Measurements from ENCODE around the gene DDX20. TPM values are rescaled to one million over a fixed set of nuclear protein-coding genes. Genes with fewer than 3 reads are reported as not detected.

DDX20 gene
- total RNA-seq, 2 donors from 2014 or later: 11.2 to 13.6 TPM

DNA sequence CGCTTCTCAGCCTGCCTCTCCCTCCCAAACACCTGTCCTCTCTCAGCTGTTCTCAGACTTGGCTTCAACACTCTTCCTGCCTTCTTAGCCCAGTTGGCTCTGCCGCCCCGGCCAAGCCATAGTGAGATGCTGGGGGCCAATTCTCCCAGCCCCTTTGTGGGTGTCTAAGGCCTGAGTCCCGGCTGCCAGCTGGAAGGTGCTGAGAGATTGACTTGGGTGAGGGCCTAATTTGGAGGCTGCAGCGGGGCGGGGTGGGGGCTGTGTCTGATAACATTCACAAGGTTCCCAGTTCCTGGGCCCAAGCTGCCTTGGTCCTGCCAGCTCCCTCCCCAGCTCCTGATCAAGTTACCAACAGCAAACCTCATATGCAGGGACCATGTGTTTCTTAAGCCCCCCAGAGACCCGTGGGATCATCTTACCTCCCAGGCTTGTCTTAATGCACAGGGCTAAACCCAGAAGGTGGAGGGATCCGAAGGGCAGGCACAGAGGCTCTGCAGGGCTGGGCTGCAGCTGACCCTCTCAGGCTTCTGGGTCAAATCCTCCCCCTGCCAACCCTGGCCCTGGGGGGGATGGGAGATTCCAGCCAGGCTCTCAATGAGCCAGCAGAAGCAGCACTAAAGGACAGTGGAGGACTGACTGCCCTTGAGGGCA is 26.3 kb upstream of the DDX20 start:
- DNase-seq (ENCODE audit: low spot score in 2 of 2) (no peak), ATAC-seq (no peak)
- Mint-ChIP-seq H3K36me3 (no peaks in the 10 kb centered on the region), H3K9me3 (no peaks in the 10 kb centered on the region), H3K27ac (no peak overlapping the region)

DNA sequence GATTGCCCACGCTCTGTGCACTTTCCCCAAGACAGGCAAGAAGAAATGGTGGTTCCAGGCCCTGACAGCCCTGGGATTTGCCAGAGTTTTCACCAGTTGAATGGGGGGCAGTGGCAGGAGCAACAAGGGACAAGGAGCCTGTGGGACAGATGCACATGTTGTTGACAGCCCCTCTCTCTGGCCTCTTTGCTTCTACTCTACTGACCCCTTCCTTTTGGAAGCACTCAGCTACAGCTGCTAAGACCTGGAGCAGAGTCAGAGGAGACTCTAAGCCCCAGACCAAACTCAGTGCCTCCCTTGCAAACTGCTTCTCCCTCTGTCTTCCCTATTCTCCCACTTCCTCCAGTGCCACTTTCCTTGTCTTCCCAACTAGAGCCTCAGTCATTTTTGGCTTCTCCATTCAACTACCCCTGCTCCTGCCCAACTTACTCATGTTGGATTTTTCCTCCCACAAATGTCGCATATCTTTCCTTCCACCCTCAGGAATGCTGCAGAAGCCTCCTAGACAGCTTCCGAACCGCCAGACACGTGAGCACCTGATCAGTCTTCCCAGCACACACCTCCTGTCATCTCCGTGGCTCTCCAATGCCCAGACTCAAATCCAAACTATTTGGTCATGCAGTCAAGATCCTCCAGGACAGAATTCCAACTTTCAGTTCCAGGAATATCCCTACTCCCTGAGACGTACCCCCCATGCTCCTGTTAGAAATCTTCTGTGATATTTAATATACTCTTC is 25.6 kb upstream of the DDX20 start:
- Mint-ChIP-seq H3K27ac (no peak overlapping the region), H3K36me3 (no peaks in the 10 kb centered on the region), H3K9me3 (no peaks in the 10 kb centered on the region)
- ATAC-seq (no peak), DNase-seq (ENCODE audit: low spot score in 2 of 2) (no peak)

DNA sequence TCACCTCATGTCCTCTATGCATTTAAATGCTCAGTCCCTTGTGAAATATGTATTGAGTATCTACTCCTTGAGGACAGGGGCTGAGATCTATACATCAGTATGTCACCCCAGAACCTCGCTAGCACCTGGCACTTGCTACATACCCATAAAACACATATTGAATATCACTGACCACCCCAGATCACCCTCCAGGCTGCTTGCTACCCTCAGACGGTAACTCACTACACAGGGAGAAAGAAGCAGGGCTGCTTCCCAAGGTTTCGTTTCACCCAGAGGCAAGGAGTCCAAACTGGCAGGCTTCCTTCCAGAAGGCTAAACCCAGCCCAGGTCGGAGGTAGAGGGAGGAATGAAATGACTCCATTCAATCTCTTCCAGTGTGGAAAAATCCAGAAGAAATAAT is 25.0 kb upstream of the DDX20 start:
- ATAC-seq: no peak
- H3K9me3 Mint-ChIP-seq: no peaks in the 10 kb centered on the region
- no peak overlapping the region for H3K27ac Mint-ChIP-seq
- H3K36me3 Mint-ChIP-seq: no peaks in the 10 kb centered on the region
- DNase-seq (ENCODE audit: low spot score in 2 of 2): no peak

DNA sequence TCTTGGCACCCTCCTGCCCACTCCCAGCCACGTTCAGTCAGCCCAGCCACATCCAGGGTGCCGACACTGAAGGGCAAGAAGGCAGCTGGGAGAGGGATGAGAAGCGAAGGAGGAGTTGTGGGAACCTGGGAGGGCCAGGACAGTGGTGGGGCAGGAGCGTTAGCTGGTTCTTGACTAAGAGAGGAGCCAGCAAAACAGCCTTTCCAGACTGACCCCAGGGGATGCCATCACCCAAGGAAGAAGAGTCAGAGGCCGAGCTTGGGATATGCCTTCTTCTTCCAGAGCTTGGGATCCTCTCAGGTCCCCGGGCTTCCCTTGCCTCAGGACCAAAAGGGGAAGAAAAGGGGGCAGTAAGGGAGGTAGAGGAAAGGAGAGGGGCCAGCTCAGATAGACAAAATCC is 23.7 kb upstream of the DDX20 start:
- no peaks in the 10 kb centered on the region for H3K36me3 Mint-ChIP-seq
- no peaks in the 10 kb centered on the region for H3K9me3 Mint-ChIP-seq
- ATAC-seq (no peak), DNase-seq (ENCODE audit: low spot score in 2 of 2) (no peak)
- no peak overlapping the region for H3K27ac Mint-ChIP-seq

DNA sequence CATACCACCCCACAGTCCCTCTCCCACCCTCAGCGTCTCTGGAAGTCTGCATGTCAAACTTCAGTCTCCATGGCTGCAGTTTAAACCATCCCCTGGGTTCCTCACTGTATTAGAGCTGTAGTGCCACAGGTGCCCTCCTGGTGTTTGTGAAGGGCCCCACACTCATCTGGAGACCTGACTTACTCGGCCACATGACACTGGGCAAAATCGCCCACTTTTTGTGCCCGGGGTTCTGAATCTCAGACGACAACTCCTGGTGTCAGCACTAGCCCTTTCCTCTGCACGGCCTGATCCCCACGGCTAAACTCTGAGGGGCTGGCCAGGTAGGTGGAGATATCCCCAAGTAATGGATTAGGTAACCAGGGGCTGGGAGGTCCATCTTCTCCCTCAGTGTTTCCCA is 23.0 kb upstream of the DDX20 start:
- Mint-ChIP-seq H3K27ac (no peak overlapping the region), H3K9me3 (no peaks in the 10 kb centered on the region), H3K36me3 (no peaks in the 10 kb centered on the region)
- DNase-seq (ENCODE audit: low spot score in 2 of 2) (no peak), ATAC-seq (no peak)

DNA sequence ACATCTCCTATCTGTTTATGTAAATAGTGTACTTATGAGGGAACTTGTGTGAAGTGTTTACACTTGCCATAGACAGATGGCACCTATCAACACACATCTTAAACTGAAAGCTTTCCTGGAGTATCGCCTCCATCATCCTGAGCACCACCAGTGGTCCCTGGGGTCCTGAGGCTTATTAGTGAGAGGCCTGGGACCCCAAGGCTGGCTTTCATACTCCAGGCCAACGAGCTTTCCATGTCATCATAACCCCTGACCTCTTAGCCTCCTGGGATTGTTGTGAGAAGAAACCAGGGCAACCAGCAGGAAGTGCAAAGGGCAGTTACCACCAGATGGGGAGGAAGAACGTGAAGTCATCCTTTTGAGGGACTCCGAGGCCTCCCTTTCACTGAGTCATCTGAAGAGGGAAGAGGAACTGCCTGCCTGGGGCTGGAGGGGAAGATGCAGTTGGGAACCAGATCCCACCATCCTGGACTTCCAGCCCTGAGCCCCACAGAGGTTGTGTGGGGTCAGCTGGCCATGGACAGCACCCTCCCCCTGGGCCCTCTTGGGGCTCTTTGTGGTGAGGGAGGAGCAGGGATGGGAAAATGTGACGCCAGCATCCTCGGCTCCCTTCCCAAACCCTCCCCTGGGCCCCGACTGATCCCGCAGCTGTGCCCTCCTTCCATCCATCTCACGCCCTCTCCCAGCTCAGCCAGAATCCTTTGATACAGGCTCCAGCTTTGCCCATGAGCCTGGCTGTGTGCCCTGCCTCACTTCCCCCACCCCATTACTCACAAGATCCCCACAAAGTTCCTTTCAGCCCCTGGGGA is 22.3 kb upstream of the DDX20 start:
- ATAC-seq: peak in 1 of 2 donors; percentile 32
- Mint-ChIP-seq H3K9me3 (no peaks in the 10 kb centered on the region), H3K36me3 (no peaks in the 10 kb centered on the region), H3K27ac (no peak overlapping the region)
- DNase-seq (ENCODE audit: low spot score in 2 of 2): no peak

DNA sequence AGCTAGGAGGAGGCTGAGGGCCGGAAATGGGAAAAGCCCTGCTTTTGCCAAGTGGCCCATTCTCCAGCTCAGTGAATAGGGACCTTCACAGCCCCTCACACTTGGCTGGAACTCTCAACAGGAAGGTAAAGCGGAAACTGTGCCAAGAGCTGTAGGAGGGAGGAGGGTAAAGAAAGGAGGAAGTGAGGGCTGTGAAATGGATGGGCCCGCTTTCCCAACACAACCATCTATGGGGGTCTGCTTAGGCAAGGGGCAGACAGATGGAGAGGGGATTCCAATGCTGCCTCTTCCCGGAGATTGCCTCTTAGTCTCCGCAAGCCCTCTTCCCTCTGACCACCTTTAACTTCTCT is 21.7 kb upstream of the DDX20 start:
- Mint-ChIP-seq H3K27ac (no peak overlapping the region), H3K9me3 (no peaks in the 10 kb centered on the region), H3K36me3 (no peaks in the 10 kb centered on the region)
- ATAC-seq (no peak), DNase-seq (ENCODE audit: low spot score in 2 of 2) (no peak)

DNA sequence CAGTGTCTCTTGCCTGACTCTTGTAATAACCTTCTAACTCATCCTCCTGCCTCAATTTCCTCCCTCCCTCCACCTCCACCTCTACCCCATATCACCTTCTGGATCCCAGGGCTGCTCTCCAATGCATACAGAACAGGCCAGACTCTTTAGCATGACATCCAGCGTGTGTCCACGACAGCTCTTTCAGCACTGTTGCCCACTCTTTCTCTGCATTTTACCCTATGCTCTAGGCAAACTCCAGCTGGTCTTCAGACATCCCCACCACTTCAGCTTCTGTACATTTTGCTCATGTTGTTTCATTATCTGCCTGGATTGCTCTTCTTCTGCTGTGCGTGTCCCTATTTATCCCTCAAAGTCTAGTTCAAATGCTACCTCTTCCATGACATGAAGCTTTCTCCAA is 21.3 kb upstream of the DDX20 start:
- H3K27ac Mint-ChIP-seq: no peak overlapping the region
- no peaks in the 10 kb centered on the region for H3K36me3 Mint-ChIP-seq
- no peaks in the 10 kb centered on the region for H3K9me3 Mint-ChIP-seq
- ATAC-seq (no peak), DNase-seq (ENCODE audit: low spot score in 2 of 2) (no peak)

DNA sequence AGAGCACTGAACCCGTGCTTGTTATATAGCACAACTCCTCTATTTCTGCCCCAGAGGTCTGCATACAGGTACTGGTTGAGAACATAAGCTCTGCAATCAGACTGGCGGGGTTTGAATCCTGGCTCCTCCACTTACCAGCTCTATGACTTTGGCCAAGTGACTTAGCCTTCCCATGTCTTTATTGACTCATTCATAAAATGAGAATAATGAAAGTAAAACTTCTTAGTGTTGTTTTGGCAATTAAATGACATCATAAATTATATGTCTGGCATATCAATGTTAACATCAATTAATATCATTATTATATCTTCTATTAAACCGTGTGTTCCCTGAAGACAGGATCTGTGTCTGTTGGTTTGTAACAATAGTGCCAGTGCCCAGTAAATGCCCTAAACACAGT is 20.8 kb upstream of the DDX20 start:
- DNase-seq (ENCODE audit: low spot score in 2 of 2) (no peak), ATAC-seq (no peak)
- Mint-ChIP-seq H3K36me3 (peaks cover 0 to 4% of the 10 kb centered on the region in 2 donors), H3K27ac (no peak overlapping the region), H3K9me3 (no peaks in the 10 kb centered on the region)

DNA sequence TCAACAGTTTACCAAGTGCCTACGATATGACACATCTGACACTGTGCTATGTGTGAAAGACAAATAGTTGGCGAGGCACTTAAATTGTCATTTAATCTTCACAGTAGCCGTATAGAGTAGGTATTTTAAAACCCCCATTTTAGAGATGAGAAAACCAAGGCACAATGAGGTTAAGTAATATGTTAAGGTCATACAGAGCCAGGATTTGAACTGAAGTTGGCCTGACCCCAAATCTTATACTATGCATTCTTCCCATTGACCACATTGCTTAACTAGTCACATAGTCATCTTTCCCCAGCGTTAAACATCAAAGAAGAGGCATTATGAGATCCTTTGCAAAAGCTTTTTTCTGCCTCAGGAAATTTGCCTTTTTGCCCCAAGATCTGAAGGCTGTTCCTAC is 20.4 kb upstream of the DDX20 start:
- Mint-ChIP-seq H3K9me3 (no peaks in the 10 kb centered on the region), H3K36me3 (peaks cover 0 to 5% of the 10 kb centered on the region in 2 donors), H3K27ac (no peak overlapping the region)
- no peak for DNase-seq (ENCODE audit: low spot score in 2 of 2)
- ATAC-seq: no peak

DNA sequence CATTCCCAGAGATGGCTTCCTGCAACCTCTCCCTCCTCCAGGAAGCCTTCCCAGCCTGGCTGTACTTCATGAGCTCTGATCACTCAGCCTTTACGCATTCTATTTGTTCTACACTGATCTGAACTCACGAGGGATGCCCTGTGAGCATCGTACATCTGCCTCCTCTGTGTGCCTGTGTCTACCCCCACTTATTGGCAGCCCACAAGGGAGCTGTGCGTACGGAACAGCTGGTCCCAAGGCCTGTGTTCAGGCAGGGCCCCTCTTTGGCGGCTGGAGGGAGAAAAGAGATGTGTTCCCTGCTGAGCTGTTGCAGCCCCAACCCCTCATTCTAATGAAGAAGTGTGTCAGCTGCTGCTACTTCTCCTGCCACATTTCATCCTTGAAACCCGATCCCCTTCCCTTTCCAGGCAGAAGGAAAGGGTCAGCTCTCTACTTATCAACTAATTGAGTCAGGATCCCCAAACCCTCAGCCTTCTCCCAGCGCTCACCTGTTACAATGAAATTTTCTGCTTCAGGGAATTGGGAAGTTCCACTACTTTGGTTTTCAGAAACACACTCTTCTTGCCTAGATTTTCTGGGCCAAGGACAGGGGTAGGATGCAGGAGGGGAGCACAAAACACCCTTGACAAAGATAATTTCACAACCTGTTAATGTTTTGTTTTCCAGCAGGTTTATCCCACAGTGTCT is 19.7 kb upstream of the DDX20 start:
- DNase-seq (ENCODE audit: low spot score in 2 of 2) (no peak), ATAC-seq (no peak)
- Mint-ChIP-seq H3K36me3 (peaks cover 0 to 5% of the 10 kb centered on the region in 2 donors), H3K9me3 (no peaks in the 10 kb centered on the region), H3K27ac (no peak overlapping the region)

DNA sequence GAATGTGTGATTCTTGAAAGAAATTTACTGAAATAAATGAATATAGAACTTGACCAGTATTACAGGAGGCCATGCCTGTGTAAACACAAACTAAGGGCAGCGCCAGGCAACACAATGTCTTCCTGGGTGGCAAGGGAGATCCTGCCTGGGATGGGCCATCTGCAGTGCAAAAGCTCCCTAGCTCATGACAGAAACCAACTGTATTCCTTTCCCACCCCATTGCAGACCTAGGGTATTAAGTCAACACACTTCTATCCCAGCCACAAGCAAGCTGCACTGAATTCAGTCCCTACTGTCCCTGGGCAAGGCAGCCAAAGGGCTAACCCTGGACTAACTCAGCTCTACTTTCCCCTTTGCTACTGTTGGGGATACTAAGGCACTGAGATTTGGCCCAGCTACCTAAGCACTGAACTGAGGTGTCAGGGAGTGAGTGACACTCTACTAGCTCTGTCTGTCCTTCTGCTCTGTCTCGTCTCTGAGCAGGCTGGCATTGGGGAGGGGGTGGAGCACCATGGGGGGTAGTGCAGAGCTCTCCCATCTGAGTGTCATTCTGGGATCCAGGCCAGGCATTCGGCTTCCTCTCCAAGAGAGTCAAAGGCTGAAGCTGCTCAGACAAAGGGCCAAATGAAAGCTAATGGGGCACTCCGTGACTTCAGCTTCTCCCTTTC is 19.0 kb upstream of the DDX20 start:
- peaks cover 0 to 5% of the 10 kb centered on the region in 2 donors for H3K36me3 Mint-ChIP-seq
- no peak overlapping the region for H3K27ac Mint-ChIP-seq
- ATAC-seq: no peak
- no peak for DNase-seq (ENCODE audit: low spot score in 2 of 2)
- H3K9me3 Mint-ChIP-seq: no peaks in the 10 kb centered on the region

DNA sequence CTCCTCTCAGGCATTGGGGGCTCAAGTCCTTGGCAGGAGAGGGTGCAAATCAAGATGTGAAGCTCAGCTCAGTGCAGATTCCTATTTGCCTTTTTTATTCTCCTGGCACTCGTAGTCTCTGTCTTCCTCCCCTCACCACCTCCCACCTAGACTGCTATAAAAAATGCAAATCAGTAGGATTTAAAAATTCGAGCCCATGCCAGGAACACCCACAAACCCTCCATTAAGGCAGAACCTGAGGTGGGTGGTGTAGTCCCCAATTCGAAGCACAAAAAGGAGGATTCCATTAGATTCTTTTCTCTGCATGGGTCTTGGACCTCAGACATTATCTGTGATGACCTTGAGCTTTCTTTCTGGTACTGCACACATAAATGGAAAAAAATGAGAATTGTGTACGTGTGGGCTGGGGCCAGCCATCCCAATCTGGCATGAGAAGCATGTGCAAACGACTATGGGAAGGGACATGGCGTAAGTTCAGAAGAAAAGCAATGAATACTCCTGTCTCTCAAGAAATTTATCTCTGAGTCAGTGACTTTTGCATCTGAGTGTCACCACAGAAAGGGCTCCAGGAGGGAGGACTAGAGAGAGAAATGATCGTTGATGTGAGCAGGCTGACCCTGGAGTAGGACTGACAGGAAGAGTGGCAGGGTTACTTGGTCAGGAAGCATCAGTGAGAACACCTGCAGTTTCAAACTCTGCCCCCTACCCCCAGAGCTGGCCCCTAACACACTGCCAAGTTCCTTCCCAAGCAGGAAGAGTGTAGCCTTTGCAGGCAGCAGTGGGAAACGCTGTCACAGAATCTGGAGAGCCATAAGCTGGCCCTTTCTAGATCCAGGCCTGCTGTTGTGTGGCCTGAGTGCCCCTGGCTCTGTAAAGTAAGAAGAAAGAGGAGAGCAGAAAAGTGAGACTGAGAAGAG is 18.2 kb upstream of the DDX20 start:
- H3K27ac Mint-ChIP-seq: peak overlapping the region in 1 of 2 donors; percentile 83
- H3K36me3 Mint-ChIP-seq: peaks cover 0 to 5% of the 10 kb centered on the region in 2 donors
- DNase-seq (ENCODE audit: low spot score in 2 of 2) (no peak), ATAC-seq (no peak)
- H3K9me3 Mint-ChIP-seq: no peaks in the 10 kb centered on the region

DNA sequence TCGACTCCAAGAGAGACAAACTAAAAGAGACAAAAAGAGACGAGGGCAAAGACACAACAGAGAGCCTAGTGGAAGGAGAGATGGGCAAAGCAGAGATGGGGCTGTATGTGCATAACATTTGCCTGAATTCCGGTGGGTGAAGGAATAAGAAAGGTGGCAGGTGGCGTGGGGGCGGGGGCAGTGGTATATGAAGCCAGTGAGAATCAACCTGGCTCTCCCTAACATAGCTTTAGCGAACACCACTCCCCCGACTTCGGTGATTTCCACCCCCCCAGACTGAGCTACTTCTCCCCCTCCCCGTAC is 17.6 kb upstream of the DDX20 start:
- no peak for ATAC-seq
- peak overlapping the region in 1 of 2 donors; percentile 83 for H3K27ac Mint-ChIP-seq
- DNase-seq (ENCODE audit: low spot score in 2 of 2): no peak

DNA sequence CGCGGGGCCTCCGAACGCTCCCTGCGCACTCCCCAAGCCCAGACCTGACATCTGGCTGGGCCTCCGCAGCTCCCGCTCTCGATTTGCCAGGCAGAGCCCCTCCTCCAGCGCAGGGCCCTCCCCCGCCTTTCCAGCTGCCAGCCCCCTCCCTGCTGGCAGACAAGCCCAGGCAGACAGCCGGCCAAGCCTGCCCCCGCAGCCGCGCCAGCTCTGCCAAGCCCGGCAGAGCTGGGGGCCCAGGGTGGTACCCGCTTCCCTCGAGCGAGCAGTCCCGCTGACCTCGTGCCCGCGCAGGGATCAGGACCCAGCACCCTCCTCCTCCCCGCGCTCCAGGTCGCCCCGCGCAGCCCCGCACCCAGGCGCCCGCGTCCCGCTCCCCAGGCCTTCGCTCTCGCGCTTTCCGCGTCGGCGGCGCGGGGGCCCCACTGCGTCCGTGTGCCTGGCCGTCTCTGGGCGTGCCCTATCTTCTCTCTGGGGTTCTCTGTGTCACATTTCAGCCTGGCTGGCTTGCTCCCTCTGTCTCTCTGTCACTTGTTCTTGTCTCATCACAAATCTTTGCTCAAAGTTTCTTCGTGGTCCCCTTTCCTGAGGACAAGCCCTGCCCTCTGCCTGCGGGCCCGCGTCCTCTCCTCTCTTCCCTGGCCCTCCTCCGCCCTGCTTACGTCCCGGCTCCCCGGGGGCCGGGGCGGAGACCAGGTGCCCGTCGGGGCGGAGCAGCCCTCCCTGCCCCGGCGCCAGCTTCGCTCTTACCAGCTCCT is 17.1 kb upstream of the DDX20 start:
- H3K27ac Mint-ChIP-seq: peak overlapping the region in 1 of 2 donors; percentile 44
- H3K9me3 Mint-ChIP-seq: no peaks in the 10 kb centered on the region
- H3K36me3 Mint-ChIP-seq: peaks cover 0 to 5% of the 10 kb centered on the region in 2 donors
- ATAC-seq (peak; percentile 53 to 71), DNase-seq (ENCODE audit: low spot score in 2 of 2) (peak; percentile 41 to 65)

More for the DNA sequence above, 17.6 kb upstream of the DDX20 start:
- no peaks in the 10 kb centered on the region for H3K9me3 Mint-ChIP-seq
- H3K36me3 Mint-ChIP-seq: peaks cover 0 to 5% of the 10 kb centered on the region in 2 donors
